NCI-H1694 (cell line): ENCODE measurements around the gene OXCT1.
"Not testable (repeated sequence)": the region's sequence is repeated elsewhere in the genome, so short reads cannot be mapped to it uniquely, and the experiment has no call there.

Experiments used
- DNase-seq: peaks from one replicate; lab custom pipeline; 2025; lab: John Stamatoyannopoulos, UW

OXCT1 gene

GRCh38 chr5:41827792-41828191 lies 42.4 kb downstream of the OXCT1 start:
- no peak for DNase-seq

GRCh38 chr5:41822036-41822435 lies 48.2 kb downstream of the OXCT1 start:
- no peak for DNase-seq

GRCh38 chr5:41821051-41821450 lies 49.2 kb downstream of the OXCT1 start:
- no peak for DNase-seq

GRCh38 chr5:41820150-41820549 lies 50.1 kb downstream of the OXCT1 start:
- DNase-seq = no peak

- DNase-seq = no peak
Observed at GRCh38 chr5:41817625-41818301, 52.5 kb downstream of the OXCT1 start.

- no peak for DNase-seq
Observed at GRCh38 chr5:41815663-41816229, 54.5 kb downstream of the OXCT1 start.

GRCh38 chr5:41815261-41815660 lies 55.0 kb downstream of the OXCT1 start:
- DNase-seq = no peak

GRCh38 chr5:41814306-41814705 lies 55.9 kb downstream of the OXCT1 start:
- DNase-seq = not testable (repeated sequence)

GRCh38 chr5:41812156-41812555 lies 58.1 kb downstream of the OXCT1 start:
- no peak for DNase-seq

- no peak for DNase-seq
Observed at GRCh38 chr5:41809128-41809527, 61.1 kb downstream of the OXCT1 start.

GRCh38 chr5:41808294-41808693 lies 61.9 kb downstream of the OXCT1 start:
- DNase-seq = no peak

- no peak for DNase-seq
Observed at GRCh38 chr5:41797662-41798061, 72.6 kb downstream of the OXCT1 start.

GRCh38 chr5:41796061-41796460 lies 74.2 kb downstream of the OXCT1 start:
- DNase-seq = no peak

GRCh38 chr5:41795125-41795524 lies 75.1 kb downstream of the OXCT1 start:
- DNase-seq = no peak

GRCh38 chr5:41794471-41794870 lies 75.8 kb downstream of the OXCT1 start:
- no peak for DNase-seq

- peak; percentile 86 for DNase-seq
Observed at GRCh38 chr5:41793141-41793770, 77.0 kb downstream of the OXCT1 start.

GRCh38 chr5:41790038-41790776 lies 80.0 kb downstream of the OXCT1 start:
- no peak for DNase-seq

- no peak for DNase-seq
Observed at GRCh38 chr5:41789434-41789833, 80.8 kb downstream of the OXCT1 start.

GRCh38 chr5:41788941-41789368 lies 81.3 kb downstream of the OXCT1 start:
- peak; percentile 34 for DNase-seq

GRCh38 chr5:41787265-41787664 lies 83.0 kb downstream of the OXCT1 start:
- no peak for DNase-seq

- no peak for DNase-seq
Observed at GRCh38 chr5:41785061-41785460, 85.2 kb downstream of the OXCT1 start.

GRCh38 chr5:41778410-41778809 lies 91.8 kb downstream of the OXCT1 start:
- DNase-seq = no peak

GRCh38 chr5:41776435-41776834 lies 93.8 kb downstream of the OXCT1 start:
- no peak for DNase-seq
